Astrocyte (in vitro differentiated cells and primary cell): Measurements from ENCODE around the gene PPP1R37. TPM values are rescaled to one million over a fixed set of nuclear protein-coding genes. Genes with fewer than 3 reads are reported as not detected.

ENCODE experiments used
- DNase-seq: peaks from one replicate; pipeline ENCODE4 v3.0.0-alpha.2; 2010; ENCODE audit warnings: low read depth
- FAIRE-seq: peaks from 2 replicates; lab custom pipeline; 2011; peaks lifted over from hg19 to GRCh38; lab: Jason Lieb, UNC
- H2AFZ ChIP-seq: 2 replicates; pipeline ENCODE4 v1.6.0; 2012; ENCODE audit warnings: low read depth, low read length, inconsistent platforms
- H3K27ac ChIP-seq: 2 replicates; pipeline ENCODE4 v1.5.1; 2011; ENCODE audit warnings: low read depth, low read length, inconsistent platforms
- H3K27me3 ChIP-seq: 2 replicates; pipeline ENCODE4 v1.6.0; 2011; ENCODE audit warnings: low read length, inconsistent platforms; ENCODE audit not compliant: insufficient read depth
- H3K36me3 ChIP-seq: 2 replicates; pipeline ENCODE4 v1.5.1; 2011; ENCODE audit warnings: low read length, inconsistent platforms; ENCODE audit not compliant: insufficient read depth
- H3K4me1 ChIP-seq: 2 replicates; pipeline ENCODE4 v1.5.1; 2011; ENCODE audit warnings: low read length, inconsistent platforms; ENCODE audit not compliant: insufficient read depth
- H3K4me2 ChIP-seq: 2 replicates; pipeline ENCODE4 v1.6.0; 2012; ENCODE audit warnings: low read length, inconsistent platforms
- H3K4me3 ChIP-seq: 2 replicates; pipeline ENCODE4 v1.5.1; 2011; ENCODE audit warnings: low read depth, mild to moderate bottlenecking, low read length, inconsistent platforms; ENCODE audit not compliant: insufficient read depth
- H3K79me2 ChIP-seq: 2 replicates; pipeline ENCODE4 v1.6.0; 2012; ENCODE audit warnings: mild to moderate bottlenecking, low read length, inconsistent platforms; ENCODE audit not compliant: insufficient read depth
- H3K9ac ChIP-seq: 2 replicates; pipeline ENCODE4 v1.6.0; 2012; ENCODE audit warnings: mild to moderate bottlenecking, low read length, inconsistent platforms
- H3K9me3 ChIP-seq: 2 replicates; pipeline ENCODE4 v1.5.1; 2012; ENCODE audit warnings: low read depth, mild to moderate bottlenecking, low read length, inconsistent platforms; ENCODE audit not compliant: insufficient read depth
- H4K20me1 ChIP-seq: 2 replicates; pipeline ENCODE4 v1.6.0; 2012; ENCODE audit warnings: low read length, inconsistent platforms; ENCODE audit not compliant: insufficient read depth
- H3K27ac Mint-ChIP-seq: one replicate; pipeline ENCODE4 v1.8.0; 2021; ENCODE audit warnings: mild to moderate bottlenecking, mixed read lengths; ENCODE audit not compliant: unreplicated experiment
- H3K27me3 Mint-ChIP-seq: one replicate; pipeline ENCODE4 v1.8.0; 2021; ENCODE audit warnings: low read depth, mixed read lengths; ENCODE audit not compliant: unreplicated experiment
- H3K36me3 Mint-ChIP-seq: one replicate; pipeline ENCODE4 v1.8.0; 2021; ENCODE audit warnings: low read depth, mixed read lengths; ENCODE audit not compliant: unreplicated experiment
- H3K4me1 Mint-ChIP-seq: one replicate; pipeline ENCODE4 v1.8.0; 2021; ENCODE audit warnings: low read depth, mixed read lengths; ENCODE audit not compliant: unreplicated experiment
- H3K4me3 Mint-ChIP-seq: one replicate; pipeline ENCODE4 v1.8.0; 2021; ENCODE audit warnings: mild to moderate bottlenecking, moderate library complexity, mixed read lengths; ENCODE audit not compliant: unreplicated experiment
- H3K9me3 Mint-ChIP-seq: one replicate; pipeline ENCODE4 v1.8.0; 2021; ENCODE audit warnings: mild to moderate bottlenecking, mixed read lengths; ENCODE audit not compliant: unreplicated experiment
- EZH2 ChIP-seq: IDR thresholded peaks from 2 replicates; pipeline ENCODE4 v1.6.1; 2012; ENCODE audit warnings: mild to moderate bottlenecking, low read length, inconsistent platforms; ENCODE audit not compliant: insufficient read depth
- total RNA-seq: library from RNA; stranded (reverse); gene quantifications from 2 replicates; pipeline ENCODE4 v1.2.1, GENCODE V29; 2021
- TF ChIP-seq, protein P1 (sequence below): IDR thresholded peaks from 2 replicates; pipeline ENCODE4 v1.5.1; 2011; ENCODE audit warnings: low read depth, mild to moderate bottlenecking, inconsistent platforms, low read length, moderate library complexity; ENCODE audit not compliant: insufficient read depth

Gene PPP1R37
- total RNA-seq, 1 donor from 2014 or later = 29.1 TPM

DNA sequence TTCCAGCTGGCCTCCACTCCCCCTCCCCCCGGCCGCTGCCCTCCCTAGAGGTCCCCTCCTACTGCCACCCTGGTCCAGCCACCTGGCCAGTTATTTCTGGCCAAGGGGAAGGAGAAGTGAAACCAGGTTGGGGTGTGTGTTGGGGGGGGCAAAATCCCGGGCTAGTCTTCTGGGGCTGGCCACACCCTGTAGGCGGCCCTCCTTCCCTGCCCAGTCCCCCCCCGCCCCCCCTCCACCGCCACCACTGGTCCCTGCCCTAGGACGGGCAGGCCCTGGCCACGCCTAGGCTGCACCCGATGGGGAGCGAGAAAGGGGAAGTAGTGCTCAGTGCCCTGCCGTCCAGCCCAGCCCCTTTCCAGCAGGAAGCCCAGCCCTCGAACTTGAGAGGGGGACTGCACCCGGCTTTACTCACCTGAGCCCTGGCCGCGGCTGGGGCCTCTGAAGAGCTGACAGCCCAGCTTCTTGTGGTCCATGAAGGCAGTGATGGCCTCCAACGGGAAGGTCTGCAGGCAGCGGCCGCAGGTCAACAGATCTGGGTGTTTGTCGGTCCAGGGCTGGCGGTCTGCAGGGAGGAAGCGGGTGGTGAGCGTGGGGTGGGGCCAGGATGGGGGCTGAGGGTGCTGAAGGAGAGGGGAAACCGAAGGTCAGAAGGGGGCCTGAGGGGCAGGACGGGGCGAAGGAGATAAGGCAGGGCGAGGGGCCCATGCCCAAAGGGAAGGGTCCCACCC, 17.5 kb upstream of the PPP1R37 start:
- no peak for FAIRE-seq
- no peak for TF ChIP-seq EZH2
- TF ChIP-seq, protein P1, sequence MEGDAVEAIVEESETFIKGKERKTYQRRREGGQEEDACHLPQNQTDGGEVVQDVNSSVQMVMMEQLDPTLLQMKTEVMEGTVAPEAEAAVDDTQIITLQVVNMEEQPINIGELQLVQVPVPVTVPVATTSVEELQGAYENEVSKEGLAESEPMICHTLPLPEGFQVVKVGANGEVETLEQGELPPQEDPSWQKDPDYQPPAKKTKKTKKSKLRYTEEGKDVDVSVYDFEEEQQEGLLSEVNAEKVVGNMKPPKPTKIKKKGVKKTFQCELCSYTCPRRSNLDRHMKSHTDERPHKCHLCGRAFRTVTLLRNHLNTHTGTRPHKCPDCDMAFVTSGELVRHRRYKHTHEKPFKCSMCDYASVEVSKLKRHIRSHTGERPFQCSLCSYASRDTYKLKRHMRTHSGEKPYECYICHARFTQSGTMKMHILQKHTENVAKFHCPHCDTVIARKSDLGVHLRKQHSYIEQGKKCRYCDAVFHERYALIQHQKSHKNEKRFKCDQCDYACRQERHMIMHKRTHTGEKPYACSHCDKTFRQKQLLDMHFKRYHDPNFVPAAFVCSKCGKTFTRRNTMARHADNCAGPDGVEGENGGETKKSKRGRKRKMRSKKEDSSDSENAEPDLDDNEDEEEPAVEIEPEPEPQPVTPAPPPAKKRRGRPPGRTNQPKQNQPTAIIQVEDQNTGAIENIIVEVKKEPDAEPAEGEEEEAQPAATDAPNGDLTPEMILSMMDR = no peak
- H4K20me1 ChIP-seq = peaks cover 7% of the 10 kb centered on the region

DNA sequence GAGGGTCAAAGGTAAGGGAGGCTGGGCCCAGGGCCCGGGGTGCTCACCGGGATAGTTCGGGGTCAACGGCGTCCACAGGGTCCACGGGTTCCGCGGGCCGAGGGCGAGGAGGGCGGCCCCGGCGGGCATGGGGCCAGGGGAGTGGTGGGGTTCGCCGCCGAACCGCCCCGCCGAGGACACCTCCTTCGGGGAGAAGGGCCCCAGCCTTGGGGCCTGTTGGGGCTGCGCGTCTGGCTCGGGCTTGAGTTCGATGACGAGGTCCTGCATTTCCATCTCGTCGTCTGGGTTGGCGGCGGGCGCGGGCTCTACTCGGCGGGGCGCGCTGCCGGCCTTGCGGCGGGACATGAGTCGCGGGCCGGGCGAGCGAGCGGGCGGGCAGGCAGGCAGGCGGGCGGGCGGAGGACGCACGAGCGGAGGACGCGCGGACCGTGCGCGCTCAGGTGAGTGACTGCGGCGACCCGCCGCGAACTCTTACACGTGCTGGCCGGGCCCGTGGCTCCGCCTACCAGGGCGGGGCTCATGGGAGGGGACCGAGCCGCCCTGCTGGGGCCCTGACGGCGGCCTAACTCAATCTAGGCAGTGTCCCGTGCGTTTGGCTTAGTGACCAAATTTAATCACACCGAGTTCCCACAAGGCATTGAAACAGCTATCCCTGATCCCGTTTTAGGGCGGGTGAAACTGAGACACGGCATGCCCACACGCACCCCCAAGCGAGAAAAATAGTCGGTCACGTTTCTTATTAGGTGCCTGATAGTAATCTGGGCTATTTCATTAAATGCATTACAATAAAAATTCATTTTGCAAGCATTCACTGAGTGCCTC, 16.7 kb upstream of the PPP1R37 start, which contains the start of gene ZNF296:
TSS of gene ZNF296 (minus strand) at position 450 of the 822 bp plus-strand sequence. CDS start at position 345, 105 bp downstream.
- H2AFZ ChIP-seq = peak within 1 kb of the TSS; percentile 82
- H3K4me3 Mint-ChIP-seq = peak within 1 kb of the TSS; percentile 80
- no peaks in the 10 kb centered on the region for H3K9me3 Mint-ChIP-seq

More for the DNA sequence above, 17.5 kb upstream of the PPP1R37 start:
- no peak for DNase-seq
- Histone ChIP-seq H3K9me3 (no peaks in the 10 kb centered on the region), H3K27ac (no peak overlapping the region), H3K4me2 (peak overlapping the region; percentile 88), H3K4me3 (peak overlapping the region; percentile 60), H3K27me3 (no peaks in the 10 kb centered on the region), H3K36me3 (peaks cover 3% of the 10 kb centered on the region), H3K79me2 (peaks cover 14% of the 10 kb centered on the region), H3K9ac (peak overlapping the region; percentile 55), H2AFZ (peak overlapping the region; percentile 82), H3K4me1 (peaks cover 14% of the 10 kb centered on the region)
- Mint-ChIP-seq H3K27me3 (peaks cover 3% of the 10 kb centered on the region), H3K36me3 (peaks cover 4% of the 10 kb centered on the region), H3K9me3 (no peaks in the 10 kb centered on the region), H3K4me3 (peak overlapping the region; percentile 80), H3K27ac (no peak overlapping the region), H3K4me1 (peaks cover 3% of the 10 kb centered on the region)

More for the DNA sequence above, 16.7 kb upstream of the PPP1R37 start, which contains the start of gene ZNF296:
- peaks cover 14% of the 10 kb centered on the region for H3K4me1 ChIP-seq
- no peaks in the 10 kb centered on the region for H3K9me3 ChIP-seq
- H3K9ac ChIP-seq = peak within 1 kb of the TSS; percentile 55
- H4K20me1 ChIP-seq = peaks cover 9% of the 10 kb centered on the region
- H3K27me3 ChIP-seq = no peaks in the 10 kb centered on the region
- no peaks in the 10 kb centered on the region for H3K36me3 ChIP-seq
- peaks cover under 1% of the 10 kb centered on the region for H3K36me3 Mint-ChIP-seq
- H3K4me3 ChIP-seq = peak within 1 kb of the TSS; percentile 60
- DNase-seq (no peak), FAIRE-seq (no peak)
- H3K27ac Mint-ChIP-seq = peak within 1 kb of the TSS; percentile 20
- peaks cover 3% of the 10 kb centered on the region for H3K27me3 Mint-ChIP-seq
- H3K4me2 ChIP-seq = peak within 1 kb of the TSS; percentile 88
- H3K4me1 Mint-ChIP-seq = peaks cover 3% of the 10 kb centered on the region
- H3K27ac ChIP-seq = no peak within 1 kb of the TSS
- TF ChIP-seq, protein P1 = no peak
- TF ChIP-seq EZH2 = no peak
- peaks cover 22% of the 10 kb centered on the region for H3K79me2 ChIP-seq
